HL-60/S4 (cell line): ENCODE data around the gene NKAP.
"Not testable (repeated sequence)": the region's sequence is repeated elsewhere in the genome, so short reads cannot be mapped to it uniquely, and the experiment has no call there.

ENCODE experiments used
- in situ Hi-C: fragments of 300-500 bp; cut with MboI; formaldehyde crosslinking; loops from 2 replicates; pipeline ENCODE4 v1.14.3; 2022; ENCODE audit warnings: low sequenced_read_pairs

Gene NKAP

DNA sequence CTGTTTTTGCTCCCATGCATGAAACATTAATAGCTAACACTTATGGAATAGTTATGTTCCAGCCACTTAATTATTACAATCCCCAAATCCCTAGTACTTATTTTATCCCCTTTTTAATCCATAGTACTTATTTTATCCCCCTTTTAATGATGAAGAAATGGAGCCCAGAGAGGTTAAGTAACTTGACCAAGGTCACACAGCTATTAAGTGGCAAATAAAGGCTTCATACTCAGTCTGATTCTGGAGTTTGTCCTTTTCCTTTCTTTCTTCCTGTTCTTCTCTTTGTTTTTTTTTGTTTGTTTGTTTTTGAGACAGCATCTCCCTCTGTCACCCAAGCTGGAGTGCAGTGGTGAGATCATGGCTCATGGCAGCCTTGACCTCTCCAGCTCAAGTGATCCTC is 2.2 kb downstream of the NKAP start:
- in situ Hi-C loops: no loop called here

DNA sequence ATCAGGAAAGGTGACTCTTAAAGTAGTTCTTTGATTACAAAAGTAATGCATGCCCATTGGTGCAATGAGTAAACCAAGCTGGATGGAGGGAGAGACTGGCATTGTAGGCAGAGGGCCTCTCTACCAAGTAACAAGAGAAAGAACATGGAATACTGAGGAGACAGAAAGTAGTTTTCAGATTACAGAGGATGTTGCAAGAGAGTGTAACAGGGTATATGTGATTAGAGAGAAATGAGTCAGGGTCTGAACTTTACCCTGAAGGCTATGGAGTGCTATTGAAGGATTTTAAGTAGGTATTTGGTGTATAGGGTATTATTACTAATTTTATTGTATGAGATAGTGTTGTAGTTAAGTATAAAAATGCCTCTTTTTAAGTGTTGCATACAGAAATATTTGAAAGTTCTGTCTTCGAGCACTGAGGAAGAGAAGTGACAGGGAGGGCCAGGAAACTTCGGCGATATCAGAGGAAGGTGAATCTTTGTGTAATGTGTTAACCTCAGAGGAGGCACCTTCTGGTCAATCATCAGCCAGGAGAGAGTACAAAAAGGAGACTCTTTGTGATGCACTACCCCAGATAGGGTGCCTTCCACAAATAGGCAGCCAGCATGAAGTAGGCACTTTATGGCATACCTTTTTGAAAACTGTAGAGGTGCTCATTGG is 8.2 kb downstream of the NKAP start:
- in situ Hi-C loops: no loop called here

DNA sequence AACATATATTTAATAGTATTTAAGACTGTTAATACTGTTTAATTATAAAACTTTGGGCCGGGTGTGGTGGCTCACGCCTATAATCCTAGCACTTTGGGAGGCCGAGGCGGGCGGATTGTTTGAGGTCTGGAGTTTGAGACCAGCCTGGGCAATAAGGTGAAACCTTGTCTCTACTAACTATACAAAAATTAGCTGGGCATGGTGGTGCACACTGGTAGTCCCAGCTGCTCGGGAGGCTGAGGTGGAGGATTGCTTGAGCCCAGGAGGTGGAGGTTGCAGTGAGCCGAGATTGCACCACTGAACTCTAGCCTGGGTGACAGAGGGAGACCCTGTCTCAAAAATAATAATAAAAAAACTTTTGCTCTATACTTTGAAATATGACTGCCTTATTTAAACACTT is 21.2 kb downstream of the NKAP start:
- in situ Hi-C loops: not testable (repeated sequence)

DNA sequence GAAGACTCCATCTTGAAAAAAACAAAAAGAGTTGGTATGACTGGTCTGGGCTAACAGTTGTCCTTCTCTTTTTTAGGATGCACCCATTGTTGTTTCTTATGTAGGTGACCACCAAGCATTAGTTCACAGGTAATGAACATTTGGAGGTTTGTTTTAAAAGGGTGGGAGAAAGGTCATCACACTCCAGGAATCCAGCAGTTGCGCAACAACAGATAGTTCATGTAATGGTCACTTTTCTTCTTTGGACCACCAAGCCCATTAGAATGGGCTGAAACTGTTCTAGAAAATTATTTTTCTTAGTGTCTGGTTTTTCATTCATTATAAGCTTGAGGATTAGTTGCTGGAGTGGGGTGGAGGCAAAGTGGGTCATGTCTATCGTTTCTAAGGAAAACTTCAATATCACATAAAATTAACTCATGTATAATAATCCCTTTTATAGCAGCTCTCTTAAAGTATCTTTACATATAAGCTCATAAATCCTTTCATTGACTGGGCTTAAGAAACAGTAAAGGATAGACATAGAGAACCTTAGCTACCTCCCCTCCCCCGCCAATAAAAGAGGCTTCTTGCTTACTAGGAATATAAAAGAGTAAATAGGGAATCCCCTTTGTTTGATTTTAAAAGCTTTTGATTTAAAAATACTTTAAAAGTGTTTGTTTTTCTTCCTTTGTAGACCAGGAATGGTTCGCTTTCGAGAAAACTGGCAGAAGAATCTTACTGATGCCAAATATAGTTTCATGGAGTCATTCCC is 23.5 kb downstream of the NKAP start:
- in situ Hi-C loops: no loop called here

DNA sequence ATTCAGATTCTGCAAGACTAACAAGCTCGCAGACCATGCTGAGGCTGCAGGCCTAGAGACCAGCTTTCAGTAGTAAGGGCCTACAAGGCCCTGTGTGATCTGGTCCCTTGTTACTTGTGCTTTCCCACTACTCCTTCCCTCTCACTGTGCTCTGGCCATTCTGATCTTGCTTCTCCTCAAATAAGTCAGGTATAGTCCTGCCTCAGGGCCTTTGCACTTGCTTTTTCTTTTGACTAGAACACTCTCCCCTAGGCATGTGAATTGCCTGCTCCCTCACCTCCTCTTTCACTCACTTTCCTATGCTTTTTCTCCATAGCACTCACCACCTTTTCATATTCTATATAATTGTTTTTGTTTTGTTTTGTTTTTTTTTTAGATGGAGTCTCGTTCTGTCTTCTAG is 25.7 kb downstream of the NKAP start:
- in situ Hi-C loops: no loop called here

DNA sequence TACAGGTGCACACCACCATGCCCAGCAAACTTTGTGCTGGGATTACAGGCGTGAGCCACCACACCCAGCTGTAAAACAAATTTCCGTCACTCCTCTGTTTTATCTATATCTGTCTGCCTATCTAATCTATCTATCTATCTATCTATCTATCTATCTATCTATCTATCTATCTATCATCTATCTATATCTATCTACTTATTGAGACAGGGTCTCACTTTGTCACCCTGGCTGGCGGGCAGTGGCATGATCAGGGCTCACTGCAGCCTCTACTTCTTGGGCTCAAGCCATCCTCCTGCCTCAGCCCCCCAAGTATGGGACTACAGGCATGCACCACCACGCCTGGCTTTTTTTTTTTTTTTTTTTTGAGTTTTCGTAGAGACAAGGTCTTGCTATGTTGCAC is 27.2 kb downstream of the NKAP start:
- in situ Hi-C loops: no loop called here

DNA sequence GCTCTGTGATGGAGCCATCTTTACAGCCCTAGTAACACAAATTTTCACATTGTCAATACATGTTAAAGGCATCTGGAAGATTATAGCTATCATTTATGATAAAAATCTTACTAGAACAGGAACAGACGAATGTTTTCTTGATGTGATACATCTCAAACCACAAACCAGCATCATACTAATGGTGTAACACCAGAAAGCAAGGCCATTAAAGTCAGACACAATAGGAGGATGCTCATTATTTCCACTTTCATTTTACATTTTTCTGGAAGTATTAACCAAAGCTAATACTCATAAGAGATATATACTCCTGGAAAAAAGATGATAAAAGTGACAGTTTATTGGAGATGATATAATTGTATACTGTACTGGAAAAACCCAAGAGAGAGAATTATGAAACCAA is 42.6 kb downstream of the NKAP start:
- in situ Hi-C loops: no loop called here

DNA sequence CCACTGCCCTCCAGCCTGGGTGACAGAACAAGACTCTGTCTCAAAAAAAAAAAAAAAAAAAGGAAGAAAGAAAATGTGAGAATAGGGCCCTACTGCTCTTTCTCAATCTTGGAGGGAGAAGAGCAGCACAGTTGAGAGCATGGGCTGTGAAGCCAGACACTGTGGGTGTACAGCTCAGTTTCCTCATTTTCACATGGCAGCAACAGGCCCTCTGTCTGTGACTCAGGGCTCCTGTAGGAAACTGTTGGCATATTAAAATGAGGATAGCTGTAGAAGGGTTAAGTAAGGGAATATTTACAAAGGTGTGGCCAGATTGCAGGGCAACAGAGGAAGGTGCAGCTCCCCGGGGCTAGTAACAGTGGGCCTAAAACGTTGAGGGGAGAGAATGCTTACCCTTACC is 44.4 kb downstream of the NKAP start:
- in situ Hi-C loops: no loop called here

DNA sequence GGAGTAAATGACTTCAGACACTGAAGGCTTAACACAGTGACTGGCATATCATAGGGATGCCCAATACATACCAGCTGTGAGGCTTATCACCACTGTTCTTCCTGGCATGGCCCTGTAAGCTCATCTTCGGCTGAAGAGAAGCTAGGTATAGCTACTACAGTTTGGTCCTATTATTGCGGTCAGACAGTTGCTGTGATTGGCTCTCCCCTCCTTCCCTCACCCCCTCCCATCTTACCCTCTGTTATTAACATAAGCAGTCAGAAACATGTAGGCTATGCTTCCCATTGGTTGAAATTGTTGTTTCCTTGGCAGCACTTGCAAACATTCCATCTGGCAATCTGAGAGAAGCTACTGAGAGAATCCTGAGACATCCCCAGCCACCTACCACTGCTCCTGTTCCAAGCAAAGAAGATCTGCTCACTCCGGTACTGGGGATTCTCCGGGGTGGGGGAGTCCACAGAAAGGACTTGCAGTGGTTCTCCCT is 47.7 kb downstream of the NKAP start, which contains the start of gene AKAP14:
Gene AKAP14 (plus strand): TSS at position 51 of the 484 bp plus-strand sequence. CDS start 7,331 bp downstream, outside the sequence.
- in situ Hi-C loops: no loop called here

DNA sequence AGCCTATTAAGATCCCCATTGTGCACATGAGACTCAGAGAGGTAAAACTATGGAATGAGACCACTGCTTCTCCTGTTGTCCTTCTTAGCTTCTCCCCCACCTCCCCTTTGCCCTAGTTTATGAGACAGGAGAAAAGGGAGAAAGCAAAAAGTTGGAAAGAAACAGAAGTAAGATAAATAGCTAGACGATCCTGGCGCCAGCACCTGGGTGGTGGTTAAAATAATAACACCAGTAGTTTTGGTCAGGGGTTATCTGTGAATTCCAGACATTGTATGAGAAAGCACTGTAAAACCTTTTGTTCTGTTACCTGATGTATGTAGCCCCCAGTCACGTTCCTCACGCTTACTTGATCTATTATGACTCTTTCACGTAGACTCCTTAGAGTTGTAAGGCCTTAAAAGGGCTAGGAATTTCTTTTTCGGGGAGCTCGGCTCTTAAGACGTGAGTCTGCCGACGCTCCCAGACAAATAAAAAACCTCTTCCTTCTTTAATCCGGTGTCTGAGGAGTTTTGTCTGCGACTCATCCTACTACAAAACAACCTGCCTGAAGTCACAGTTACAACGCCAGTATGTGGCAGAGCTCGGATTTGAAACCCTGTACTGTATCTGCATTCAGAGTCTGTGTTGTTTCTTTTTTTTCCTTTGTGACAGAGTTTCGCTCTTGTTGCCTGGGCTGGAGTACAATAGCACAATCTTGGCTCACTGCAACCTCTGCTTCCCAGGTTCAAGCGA is 51.4 kb downstream of the NKAP start:
- in situ Hi-C loops: not testable (repeated sequence)

DNA sequence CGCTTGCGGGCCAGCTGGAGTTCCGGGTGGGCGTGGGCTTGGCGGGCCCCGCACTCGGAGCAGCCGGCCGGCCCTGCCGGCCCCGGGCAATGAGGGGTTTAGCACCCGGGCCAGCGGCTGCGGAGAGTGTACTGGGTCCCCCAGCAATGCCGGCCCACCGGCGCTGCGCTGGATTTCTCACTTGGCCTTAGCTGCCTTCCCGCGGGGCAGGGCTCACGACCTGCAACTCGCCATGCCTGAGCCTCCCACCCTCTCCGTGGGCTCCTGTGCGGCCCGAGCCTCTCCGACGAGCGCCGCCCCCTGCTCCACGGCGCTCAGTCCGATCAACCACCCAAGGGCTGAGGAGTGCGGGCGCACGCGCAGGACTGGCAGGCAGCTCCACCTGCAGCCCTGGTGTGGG is 52.9 kb downstream of the NKAP start:
- in situ Hi-C loops: not testable (repeated sequence)

DNA sequence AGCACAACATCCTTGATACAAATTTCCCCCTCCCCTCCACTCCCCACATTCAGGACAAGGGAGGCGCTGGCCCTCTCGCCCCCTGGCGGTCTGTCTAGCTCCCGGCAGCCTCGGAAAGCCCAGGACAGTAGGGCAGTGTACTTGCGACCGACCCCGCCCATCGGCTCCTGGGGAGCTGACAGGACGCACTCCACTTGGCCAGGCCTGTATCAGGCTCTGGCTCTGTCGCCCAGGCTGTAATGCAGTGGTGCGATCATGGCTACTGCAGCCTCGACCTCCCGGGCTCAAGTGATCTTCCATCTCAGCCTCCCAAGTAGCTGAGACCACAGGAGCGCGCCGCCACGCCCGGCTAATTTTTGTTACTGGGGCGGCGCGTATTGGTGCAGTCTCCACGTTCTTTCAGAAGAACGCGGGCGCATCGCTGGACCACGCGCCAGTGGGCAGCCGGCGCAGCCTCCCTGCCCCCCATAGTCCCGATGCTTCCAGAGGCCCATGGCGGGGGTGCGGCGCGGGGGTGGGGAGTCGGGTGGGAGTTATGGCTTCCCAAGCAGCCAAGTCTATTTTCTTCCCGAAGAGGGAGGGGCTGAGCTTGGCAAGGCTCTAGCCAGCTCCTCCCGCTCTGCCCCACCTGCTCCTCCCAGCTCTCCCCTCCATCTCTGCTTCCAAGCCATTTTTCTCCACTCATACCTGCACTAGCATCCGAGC is 55.7 kb downstream of the NKAP start:
- in situ Hi-C loops: no loop called here

DNA sequence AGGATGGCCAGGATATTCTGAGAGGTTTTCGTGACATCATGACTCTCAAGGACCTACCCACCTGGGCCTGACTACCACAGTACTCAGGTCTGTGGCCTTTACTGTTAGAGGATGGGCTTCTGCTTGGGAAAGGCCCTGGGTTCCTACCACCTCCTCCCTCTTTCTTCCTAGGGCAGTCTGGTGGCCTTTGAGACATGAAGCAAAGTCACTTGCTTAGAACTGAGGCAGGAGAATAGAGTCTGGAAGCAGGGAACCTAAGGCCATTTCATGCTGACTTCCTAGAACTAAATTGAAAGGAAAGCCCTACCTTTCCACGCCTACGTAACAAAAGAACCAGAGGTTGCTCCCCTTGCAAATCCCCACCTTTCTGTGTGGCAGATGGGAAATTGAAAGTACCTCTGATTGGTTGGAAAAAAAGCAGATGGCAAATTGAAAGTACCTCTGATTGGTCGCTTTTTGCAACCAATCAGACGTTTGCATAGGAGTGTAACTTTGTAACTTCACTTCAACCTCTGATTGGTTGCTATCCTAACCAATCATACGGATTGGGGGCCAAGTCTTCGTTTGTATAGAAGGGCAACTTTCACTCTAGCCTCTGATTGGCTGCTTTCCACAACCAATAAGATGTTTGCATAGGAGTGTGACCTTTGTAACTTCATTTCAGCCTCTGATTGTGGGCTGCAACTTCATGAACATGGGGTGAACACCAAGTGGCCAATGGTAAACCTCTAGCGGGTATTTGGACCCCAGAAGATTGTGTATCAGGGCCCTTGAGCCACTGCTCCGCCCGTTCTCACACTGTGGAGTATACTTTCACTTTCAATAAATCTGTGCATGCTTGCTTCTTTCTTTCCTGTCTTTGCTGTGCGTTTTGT is 57.8 kb downstream of the NKAP start:
- in situ Hi-C loops: no loop called here

DNA sequence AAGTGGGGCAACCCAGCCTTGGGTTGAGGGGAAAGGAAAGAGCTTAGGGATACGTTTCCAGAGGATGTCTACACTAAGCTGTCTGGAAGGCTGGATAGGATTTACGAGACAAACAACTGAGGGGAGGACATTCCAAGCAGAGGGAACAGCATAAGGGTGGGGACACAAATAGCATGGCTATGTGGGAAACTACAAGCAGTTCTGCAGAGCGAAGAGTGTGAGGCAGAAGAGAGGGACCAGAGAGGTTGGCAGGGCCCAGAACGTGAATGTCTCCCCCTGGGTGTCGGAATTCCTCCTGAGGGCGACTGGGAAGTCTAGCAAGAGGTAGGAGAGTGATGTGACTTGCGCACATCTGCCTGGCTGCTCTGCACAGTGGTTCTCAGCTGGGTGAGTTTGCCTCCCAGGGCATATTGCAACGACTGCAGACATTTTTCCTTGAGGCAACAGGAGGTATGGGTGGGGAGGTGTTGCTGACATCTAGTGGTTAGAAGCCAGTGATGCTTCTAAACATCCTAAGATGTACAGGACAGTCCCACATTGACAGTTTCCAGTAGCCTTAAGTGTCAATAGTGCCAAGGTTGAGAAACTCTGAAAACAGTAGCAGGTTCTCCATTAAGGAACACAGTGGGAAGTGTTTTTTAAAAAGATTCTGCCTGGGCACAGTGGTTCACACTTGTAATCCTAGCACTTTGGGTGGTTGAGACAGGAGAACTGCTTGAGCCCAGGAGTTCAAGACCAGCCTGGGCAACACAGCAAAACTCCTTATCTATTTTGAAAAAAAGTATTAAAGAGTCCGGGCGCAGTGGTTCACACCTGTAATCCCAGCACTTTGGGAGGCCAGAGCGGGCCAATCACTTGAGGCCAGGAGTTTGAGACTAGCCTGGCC is 62.8 kb downstream of the NKAP start:
- in situ Hi-C loops: no loop called here

DNA sequence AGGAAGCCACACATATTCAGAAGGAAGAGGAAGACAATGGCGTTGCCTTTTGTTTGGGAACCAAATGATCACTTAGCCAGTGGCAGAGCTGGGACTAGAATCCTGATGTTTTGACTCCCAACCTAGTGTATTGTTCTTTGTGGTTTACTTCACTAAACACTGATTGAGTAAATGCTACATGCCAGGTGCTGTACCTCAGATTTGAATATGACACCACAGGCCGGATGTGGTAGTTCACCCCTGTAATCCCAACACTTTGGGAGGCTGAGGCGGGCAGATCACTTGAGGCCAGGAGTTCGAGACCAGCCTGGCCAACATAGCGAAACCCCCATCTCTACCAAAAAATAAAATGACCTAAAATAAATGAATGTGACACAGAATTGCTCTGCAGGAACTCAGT is 63.5 kb downstream of the NKAP start:
- in situ Hi-C loops: no loop called here

DNA sequence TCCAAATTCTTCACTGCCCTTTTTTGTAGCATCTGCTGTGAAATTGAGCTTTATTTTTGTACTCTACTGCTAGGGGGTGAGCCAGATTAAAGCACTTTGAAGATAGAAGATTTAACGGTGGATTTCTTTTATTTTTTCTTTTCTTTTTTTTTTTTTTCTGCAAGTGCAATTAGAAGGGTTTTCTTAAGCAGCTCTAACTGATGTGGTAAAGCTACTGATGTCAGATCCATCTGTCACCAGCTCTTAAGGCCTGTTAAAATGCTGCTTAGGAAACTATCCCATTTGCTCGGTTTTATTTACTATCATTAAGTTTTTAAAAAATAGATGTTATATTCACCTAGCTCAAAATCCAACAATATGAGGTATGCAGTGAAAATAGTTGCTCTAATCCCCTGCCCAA is 64.8 kb downstream of the NKAP start:
- in situ Hi-C loops: no loop called here

DNA sequence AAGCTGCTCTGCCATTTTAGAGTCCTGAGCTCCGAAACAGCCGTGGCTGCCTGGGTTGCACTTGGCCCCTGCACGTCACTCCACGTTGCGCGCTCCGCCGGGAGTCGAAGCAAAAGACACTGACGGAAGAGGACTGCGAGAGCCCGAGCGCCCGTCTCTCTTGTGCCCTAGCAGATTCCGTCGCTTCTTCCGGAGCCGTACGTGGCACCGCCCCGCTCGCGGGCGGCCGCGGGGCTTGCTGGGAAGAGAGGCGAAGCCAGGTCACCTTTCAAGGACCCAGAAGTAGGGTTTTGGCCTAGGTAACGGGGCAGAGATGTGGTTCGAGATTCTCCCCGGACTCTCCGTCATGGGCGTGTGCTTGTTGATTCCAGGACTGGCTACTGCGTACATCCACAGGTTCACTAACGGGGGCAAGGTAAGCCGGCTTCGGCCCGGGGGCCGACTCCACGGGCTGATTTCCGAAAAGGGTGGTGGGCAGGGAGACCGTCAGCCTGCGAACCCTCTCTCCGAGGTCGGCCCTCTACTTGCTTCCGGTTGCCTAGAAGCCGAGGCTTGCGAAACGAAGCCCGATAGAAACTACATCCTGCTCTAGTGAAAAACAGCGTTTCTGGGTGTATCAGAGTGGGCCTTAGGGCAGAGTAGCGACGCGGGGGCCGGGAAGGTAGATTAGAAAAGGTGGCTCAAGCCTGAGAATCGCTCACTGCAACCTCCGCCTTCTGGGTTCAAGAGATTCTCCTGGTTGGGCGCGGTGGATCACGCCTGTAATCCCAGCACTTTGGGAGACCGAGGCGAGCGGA is 71.8 kb downstream of the NKAP start, which contains the start of the genes NDUFA1 and RNF113A:
Gene NDUFA1 (plus strand): TSS at position 234 of the 797 bp plus-strand sequence. CDS start 80 bp downstream, at position 314.
Gene RNF113A (minus strand): TSS at position 135 of the 797 bp plus-strand sequence. CDS start 120 bp downstream, at position 15.
- in situ Hi-C loops: no loop called here

DNA sequence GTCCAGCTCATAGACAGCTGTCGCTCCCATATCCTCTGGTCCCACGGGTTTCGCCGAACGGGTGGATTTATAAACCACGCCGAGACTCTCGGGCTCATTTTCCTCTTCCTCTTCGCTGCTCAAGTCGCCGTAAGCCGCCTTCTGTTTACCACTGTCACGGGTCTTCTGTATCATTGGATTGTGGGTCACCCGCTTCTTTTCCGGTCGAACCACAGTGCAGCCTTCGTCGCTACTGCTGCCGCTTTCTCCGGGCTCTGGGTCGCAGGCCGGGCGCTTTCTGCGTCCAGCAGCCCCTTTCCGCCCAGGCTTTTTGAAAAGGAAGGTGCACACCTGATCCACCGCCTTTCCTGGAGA is 72.3 kb downstream of the NKAP start:
- in situ Hi-C loops: no loop called here
